Trophoblast cell (in vitro differentiated cells and primary cell): ENCODE measurements around the gene FBXO42. TPM values are rescaled to one million over a fixed set of nuclear protein-coding genes. Genes with fewer than 3 reads are reported as not detected.

Experiments used
- DNase-seq, 2 donors: peaks; one replicate each; pipeline ENCODE4 v3.0.0-alpha.2; 2016
- H2AFZ ChIP-seq: 2 replicates; pipeline ENCODE4 v1.6.1; 2013; ENCODE audit warnings: low read length, moderate library complexity, mild to moderate bottlenecking; ENCODE audit not compliant: insufficient read depth, poor library complexity
- H2AK5ac ChIP-seq: 2 replicates; pipeline ENCODE4 v1.6.1; 2013; ENCODE audit warnings: mild to moderate bottlenecking, low read length
- H2BK120ac ChIP-seq: 2 replicates; pipeline ENCODE4 v1.6.1; 2013; ENCODE audit warnings: low read length, mild to moderate bottlenecking, moderate library complexity; ENCODE audit not compliant: insufficient read depth, poor library complexity
- H2BK12ac ChIP-seq: 2 replicates; pipeline ENCODE4 v1.6.1; 2013; ENCODE audit warnings: mild to moderate bottlenecking, low read length, moderate library complexity
- H2BK5ac ChIP-seq: 2 replicates; pipeline ENCODE4 v1.6.1; 2013; ENCODE audit warnings: low read length, low read depth, moderate library complexity, mild to moderate bottlenecking; ENCODE audit not compliant: poor library complexity
- H3K14ac ChIP-seq: 2 replicates; pipeline ENCODE4 v1.6.1; 2013; ENCODE audit warnings: mild to moderate bottlenecking, low read length
- H3K18ac ChIP-seq: 2 replicates; pipeline ENCODE4 v1.6.1; 2013; ENCODE audit warnings: mild to moderate bottlenecking, low read length
- H3K23ac ChIP-seq: 2 replicates; pipeline ENCODE4 v1.6.1; 2013; ENCODE audit warnings: low read length
- H3K27ac ChIP-seq: 2 replicates; pipeline ENCODE4 v1.5.1; 2013; ENCODE audit warnings: low read depth, mild to moderate bottlenecking, inconsistent platforms, low read length, moderate library complexity
- H3K27me3 ChIP-seq: 2 replicates; pipeline ENCODE4 v1.6.1; 2013; ENCODE audit warnings: inconsistent platforms, mild to moderate bottlenecking, low read length, moderate library complexity; ENCODE audit not compliant: insufficient read depth
- H3K36me3 ChIP-seq, 2 experiments: 1 replicate in 1 of 2; 2 replicates in 1 of 2; pipeline ENCODE4 v1.6.1; 2013; ENCODE audit warnings: low read length in 2 of 2, mild to moderate bottlenecking in 2 of 2, moderate library complexity in 1 of 2; ENCODE audit not compliant: insufficient read depth in 2 of 2, control insufficient read depth in 1 of 2
- H3K4ac ChIP-seq: 2 replicates; pipeline ENCODE4 v1.6.1; 2013; ENCODE audit warnings: low read depth, mild to moderate bottlenecking, low read length, moderate library complexity
- H3K4me1 ChIP-seq, 2 experiments: 1 replicate in 1 of 2; 2 replicates in 1 of 2; pipeline ENCODE4 v1.6.1; 2013; ENCODE audit warnings: low read length in 2 of 2, mild to moderate bottlenecking in 2 of 2, moderate library complexity in 1 of 2; ENCODE audit not compliant: insufficient read depth in 2 of 2, control insufficient read depth in 1 of 2
- H3K4me2 ChIP-seq: 2 replicates; pipeline ENCODE4 v1.6.1; 2013; ENCODE audit warnings: inconsistent platforms, mild to moderate bottlenecking, low read length, moderate library complexity
- H3K4me3 ChIP-seq: 2 replicates; pipeline ENCODE4 v1.5.1; 2013; ENCODE audit warnings: mild to moderate bottlenecking, low read depth, low read length, inconsistent platforms
- H3K79me1 ChIP-seq: one replicate; pipeline ENCODE4 v1.6.1; 2013; ENCODE audit warnings: low read length
- H3K79me2 ChIP-seq: 2 replicates; pipeline ENCODE4 v1.6.1; 2013; ENCODE audit warnings: low read length, mild to moderate bottlenecking; ENCODE audit not compliant: control insufficient read depth, insufficient read depth, poor library complexity
- H3K9ac ChIP-seq: 2 replicates; pipeline ENCODE4 v1.6.1; 2013; ENCODE audit warnings: mild to moderate bottlenecking, low read length
- H3K9me3 ChIP-seq: 2 replicates; pipeline ENCODE4 v1.6.1; 2013; ENCODE audit warnings: low read depth, mild to moderate bottlenecking, control low read depth, inconsistent platforms, low read length; ENCODE audit not compliant: insufficient read depth
- H4K12ac ChIP-seq: 2 replicates; pipeline ENCODE4 v1.6.1; 2013; ENCODE audit warnings: low read depth, mild to moderate bottlenecking, low read length, moderate library complexity
- H4K8ac ChIP-seq: 2 replicates; pipeline ENCODE4 v1.6.1; 2013; ENCODE audit warnings: low read depth, mild to moderate bottlenecking, low read length, moderate library complexity
- H4K91ac ChIP-seq: one replicate; pipeline ENCODE4 v1.6.1; 2013; ENCODE audit warnings: low read depth, mild to moderate bottlenecking, low read length, moderate library complexity
- WGBS: extraction: QIAGEN DNeasy Blood & Tissue Kit; methylation state at CpG from one replicate; pipeline ENCODE4 v1.1.7; 2013; ENCODE audit warnings: missing lambda C conversion rate; ENCODE audit not compliant: insufficient read length, insufficient coverage; ENCODE audit errors: extremely low coverage; 5-methylcytosine and 5-hydroxymethylcytosine counted together
- polyA plus RNA-seq: library from polyadenylated mRNA; stranded (reverse); fragments of 200-250 nt; gene quantifications from 2 replicates; pipeline ENCODE4 v1.2.3, GENCODE V29; 2013

Gene FBXO42
- 10.4 and 11.3 TPM in 2 replicates for polyA plus RNA-seq

GRCh38 chr1:16351994-16352841 lies at the start of gene FBXO42:
FBXO42 (minus strand) TSS chr1:16352480; CDS start chr1:16315418, 37,062 bp downstream.
- no CpG with 5 or more reads among the region's 81 CpGs for whole genome bisulfite sequencing
- Histone ChIP-seq H3K36me3 (no peaks in the 10 kb centered on the region), H3K27ac (peak within 1 kb of the TSS; percentile 83), H3K27me3 (no peaks in the 10 kb centered on the region), H3K18ac (peak within 1 kb of the TSS; percentile 94), H3K4me3 (peak within 1 kb of the TSS; percentile 93), H2AFZ (peak within 1 kb of the TSS; percentile 92), H4K91ac (peak within 1 kb of the TSS; percentile 88), H3K9me3 (no peaks in the 10 kb centered on the region), H3K23ac (no peak within 1 kb of the TSS), H3K14ac (peak within 1 kb of the TSS; percentile 95), H3K9ac (peak within 1 kb of the TSS; percentile 96), H2BK120ac (peak within 1 kb of the TSS; percentile 81), H3K4ac (peak within 1 kb of the TSS; percentile 73), H2BK12ac (peak within 1 kb of the TSS; percentile 75), H4K12ac (peak within 1 kb of the TSS; percentile 92), H3K4me2 (peak within 1 kb of the TSS; percentile 96), H3K79me2 (peaks cover 11% of the 10 kb centered on the region), H3K4me1 (peaks cover 5 to 13% of the 10 kb centered on the region in 2 experiments), H2AK5ac (peak within 1 kb of the TSS; percentile 83), H3K79me1 (peaks cover 11% of the 10 kb centered on the region), H2BK5ac (peak within 1 kb of the TSS; percentile 65), H4K8ac (peak within 1 kb of the TSS; percentile 98)
- DNase-seq: peak; percentile 91 to 97

GRCh38 chr1:16398371-16398953 lies 46.2 kb upstream of the FBXO42 start:
- Histone ChIP-seq H3K79me1 (no peaks in the 10 kb centered on the region), H2AFZ (no peak overlapping the region), H2BK12ac (no peak overlapping the region), H3K4ac (no peak overlapping the region), H4K12ac (no peak overlapping the region), H3K4me2 (no peak overlapping the region), H2BK120ac (no peak overlapping the region), H3K27me3 (no peaks in the 10 kb centered on the region), H3K79me2 (no peaks in the 10 kb centered on the region), H3K18ac (no peak overlapping the region), H3K14ac (no peak overlapping the region), H4K8ac (no peak overlapping the region), H3K9me3 (no peaks in the 10 kb centered on the region), H3K4me3 (no peak overlapping the region), H3K27ac (no peak overlapping the region), H2AK5ac (no peak overlapping the region), H2BK5ac (no peak overlapping the region), H3K9ac (no peak overlapping the region), H3K4me1 (peaks cover 0 to 2% of the 10 kb centered on the region in 2 experiments), H4K91ac (no peak overlapping the region), H3K23ac (no peak overlapping the region), H3K36me3 (peaks cover 41 to 50% of the 10 kb centered on the region in 2 experiments)
- WGBS: no CpG with 5 or more reads among the region's 5 CpGs
- DNase-seq: no peak

GRCh38 chr1:16397120-16397519 lies 44.8 kb upstream of the FBXO42 start:
- no peak overlapping the region for H2AFZ ChIP-seq
- H2BK12ac ChIP-seq: no peak overlapping the region
- no peak overlapping the region for H4K91ac ChIP-seq
- H3K9me3 ChIP-seq: no peaks in the 10 kb centered on the region
- H3K14ac ChIP-seq: no peak overlapping the region
- no peak overlapping the region for H3K18ac ChIP-seq
- no peak overlapping the region for H4K12ac ChIP-seq
- no peaks in the 10 kb centered on the region for H3K4me1 ChIP-seq
- no peak overlapping the region for H2BK5ac ChIP-seq
- H3K27ac ChIP-seq: no peak overlapping the region
- no peak overlapping the region for H3K9ac ChIP-seq
- H3K27me3 ChIP-seq: no peaks in the 10 kb centered on the region
- H2AK5ac ChIP-seq: no peak overlapping the region
- no peak overlapping the region for H3K23ac ChIP-seq
- H3K4me3 ChIP-seq: no peak overlapping the region
- peaks cover 2% of the 10 kb centered on the region for H3K79me2 ChIP-seq
- no peak for DNase-seq
- WGBS: 100% methylated on average over 3 of the region's 5 CpGs
- no peak overlapping the region for H3K4me2 ChIP-seq
- H3K36me3 ChIP-seq: peaks cover 49 to 62% of the 10 kb centered on the region in 2 experiments
- no peaks in the 10 kb centered on the region for H3K79me1 ChIP-seq
- no peak overlapping the region for H2BK120ac ChIP-seq
- no peak overlapping the region for H3K4ac ChIP-seq
- no peak overlapping the region for H4K8ac ChIP-seq

GRCh38 chr1:16396591-16396990 lies 44.3 kb upstream of the FBXO42 start:
- Histone ChIP-seq H3K9me3 (no peaks in the 10 kb centered on the region), H2AFZ (no peak overlapping the region), H2BK5ac (no peak overlapping the region), H3K79me1 (no peaks in the 10 kb centered on the region), H4K12ac (no peak overlapping the region), H3K27ac (no peak overlapping the region), H4K91ac (no peak overlapping the region), H3K4me1 (no peaks in the 10 kb centered on the region), H3K9ac (no peak overlapping the region), H2BK120ac (no peak overlapping the region), H3K79me2 (peaks cover 3% of the 10 kb centered on the region), H3K36me3 (peaks cover 49 to 62% of the 10 kb centered on the region in 2 experiments), H2AK5ac (no peak overlapping the region), H3K27me3 (no peaks in the 10 kb centered on the region), H3K14ac (no peak overlapping the region), H3K4me3 (no peak overlapping the region), H3K4ac (no peak overlapping the region), H3K4me2 (no peak overlapping the region), H3K23ac (no peak overlapping the region), H3K18ac (no peak overlapping the region), H2BK12ac (no peak overlapping the region), H4K8ac (no peak overlapping the region)
- DNase-seq: no peak
- WGBS: no CpG with 5 or more reads among the region's 7 CpGs
